ENCODE data around the gene PDCL2.
"Not testable (repeated sequence)": the region's sequence is repeated elsewhere in the genome, so short reads cannot be mapped to it uniquely, and the experiment has no call there.

The PDCL2 gene

GRCh38 chr4:55582773-55583172 is 9.3 kb downstream of the PDCL2 start:
- not testable (repeated sequence) for DNase-seq

DNA sequence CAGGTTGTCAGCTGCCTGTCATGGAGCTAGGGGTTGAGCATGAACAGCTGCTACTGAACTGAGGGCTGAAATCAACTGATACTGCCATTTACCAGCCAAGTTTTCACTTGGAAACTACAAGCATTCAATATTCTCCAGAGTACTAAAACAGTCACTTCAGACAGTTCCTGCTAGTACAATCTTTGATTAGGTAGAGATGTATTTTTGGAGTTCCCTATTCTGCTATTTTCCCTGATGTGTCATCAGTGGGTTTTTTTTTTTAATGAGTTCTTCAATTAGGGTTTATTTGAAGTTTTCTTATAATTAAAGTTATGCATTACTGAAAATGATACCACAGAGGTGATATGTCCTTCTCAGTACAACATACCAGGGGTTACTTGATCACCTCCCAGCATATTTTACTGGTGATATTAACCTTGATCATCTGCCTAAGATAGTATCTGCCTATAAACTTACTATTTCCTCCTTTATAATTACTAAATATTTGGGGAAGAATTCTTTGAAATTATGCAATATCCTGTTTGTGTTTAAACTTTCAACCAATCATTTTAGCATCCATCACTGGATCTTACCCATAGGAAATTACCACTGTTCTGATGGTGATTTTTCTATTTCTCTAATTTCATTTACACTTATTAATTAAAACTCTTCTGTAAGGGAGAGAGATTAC is 13.6 kb downstream of the PDCL2 start:
- DNase-seq: no peak

GRCh38 chr4:55575513-55575912 is 16.5 kb downstream of the PDCL2 start:
- no peak for DNase-seq

GRCh38 chr4:55574252-55574651 is 17.8 kb downstream of the PDCL2 start:
- DNase-seq: no peak

DNA sequence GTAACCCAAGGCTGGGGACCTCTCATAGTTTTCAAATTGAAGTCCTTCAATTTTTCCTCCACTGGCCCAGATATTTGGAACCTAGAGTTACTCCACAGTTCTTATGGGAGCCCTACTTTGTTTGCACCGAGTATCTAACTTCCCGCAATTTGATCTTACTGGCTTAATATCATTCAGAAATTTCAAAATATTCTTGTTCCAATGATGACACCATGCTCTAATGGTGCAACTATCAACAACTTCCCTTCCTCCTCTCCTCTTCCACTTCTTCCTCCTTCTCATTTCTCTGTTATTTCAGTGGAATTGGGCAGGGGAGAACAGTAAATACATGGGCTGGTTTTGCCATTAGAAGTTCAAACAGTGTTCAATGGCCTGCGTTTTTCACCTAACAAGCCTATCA is 20.2 kb downstream of the PDCL2 start:
- no peak for DNase-seq

- peak; percentile 14 for DNase-seq
Measured at GRCh38 chr4:55568905-55569504, 23.0 kb downstream of the PDCL2 start.

GRCh38 chr4:55561889-55562288 is 30.2 kb downstream of the PDCL2 start:
- no peak for DNase-seq

DNA sequence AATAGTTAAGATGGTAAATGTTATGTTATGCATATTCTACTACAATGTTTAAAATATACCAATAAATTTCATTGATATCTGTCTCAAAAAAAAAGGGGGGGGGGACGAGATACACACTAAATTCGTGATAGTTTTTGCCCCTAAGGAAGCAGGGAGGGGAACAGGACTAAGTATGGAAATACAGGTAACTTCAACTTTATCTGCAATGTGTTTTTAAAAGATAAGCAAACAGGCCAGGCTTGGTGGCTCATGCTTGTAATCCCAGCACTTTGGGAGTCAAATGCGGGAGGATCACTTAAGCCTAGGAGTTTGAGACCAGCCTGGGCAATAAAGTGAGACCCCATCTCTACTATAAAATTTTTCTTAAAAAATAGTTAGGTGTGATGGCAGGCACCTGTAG is 31.9 kb downstream of the PDCL2 start:
- no peak for DNase-seq

DNA sequence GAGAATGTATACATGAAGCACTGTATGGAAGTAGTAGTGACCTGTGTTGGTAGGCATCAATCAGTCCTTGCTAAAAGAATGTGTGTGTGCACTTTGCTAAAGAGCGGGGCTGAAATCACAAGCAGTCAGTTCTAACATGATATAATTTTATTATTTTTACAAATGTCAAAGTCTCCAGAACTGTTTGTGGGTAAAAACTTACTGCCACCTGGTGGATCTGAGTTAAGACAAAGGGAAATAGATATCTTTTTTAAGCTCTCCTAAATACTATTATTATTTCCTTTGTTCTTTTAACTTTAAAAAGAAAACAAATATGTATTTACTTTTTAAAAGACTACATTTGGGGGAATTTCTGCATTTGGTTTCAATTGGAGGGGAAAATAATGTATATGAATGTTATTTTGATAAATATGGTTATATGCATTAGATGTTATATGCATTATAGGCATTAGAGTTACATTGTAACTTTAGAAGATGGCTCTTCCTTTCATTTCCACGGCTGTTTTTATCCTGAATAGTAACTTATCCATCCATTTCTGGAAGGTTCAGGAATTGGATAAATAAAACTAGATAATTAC is 37.5 kb downstream of the PDCL2 start:
- DNase-seq: peak; percentile 11

DNA sequence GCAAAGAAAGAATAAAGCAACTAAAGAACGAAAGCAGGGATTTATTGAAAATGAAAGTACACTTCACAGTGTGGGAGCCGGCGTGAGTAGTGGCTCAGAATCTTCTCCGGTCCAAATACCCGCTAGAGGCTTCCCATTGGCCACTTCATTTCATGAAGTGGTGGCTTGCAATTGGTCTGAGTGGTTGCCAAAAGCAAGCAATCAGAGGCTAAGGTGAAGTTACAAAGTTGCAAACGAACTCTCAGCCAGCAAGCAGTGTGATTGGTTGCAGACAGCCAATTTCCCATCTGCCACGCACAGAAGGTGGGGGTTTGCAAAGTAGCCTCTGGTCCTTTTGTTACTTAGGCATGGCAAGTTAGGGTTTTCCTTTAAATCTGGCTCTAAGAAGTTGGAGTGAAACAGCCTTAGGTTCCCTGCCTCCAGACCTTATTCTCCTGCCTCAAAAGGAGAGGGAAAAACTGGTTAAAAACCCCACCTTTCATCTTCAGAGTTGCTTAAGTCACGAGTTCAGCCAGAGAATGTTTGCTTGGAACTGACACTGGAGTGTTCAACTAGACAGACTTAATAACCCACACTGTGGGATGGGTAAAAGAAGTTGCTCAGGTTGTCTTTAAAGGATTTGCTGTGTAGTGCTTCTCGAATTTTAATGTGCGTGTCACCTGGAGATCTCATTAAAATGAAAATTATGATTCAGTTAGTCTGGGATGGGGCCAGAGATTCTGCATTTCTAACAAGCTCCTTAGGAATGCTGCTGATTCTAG is 38.4 kb downstream of the PDCL2 start:
- no peak for DNase-seq

DNA sequence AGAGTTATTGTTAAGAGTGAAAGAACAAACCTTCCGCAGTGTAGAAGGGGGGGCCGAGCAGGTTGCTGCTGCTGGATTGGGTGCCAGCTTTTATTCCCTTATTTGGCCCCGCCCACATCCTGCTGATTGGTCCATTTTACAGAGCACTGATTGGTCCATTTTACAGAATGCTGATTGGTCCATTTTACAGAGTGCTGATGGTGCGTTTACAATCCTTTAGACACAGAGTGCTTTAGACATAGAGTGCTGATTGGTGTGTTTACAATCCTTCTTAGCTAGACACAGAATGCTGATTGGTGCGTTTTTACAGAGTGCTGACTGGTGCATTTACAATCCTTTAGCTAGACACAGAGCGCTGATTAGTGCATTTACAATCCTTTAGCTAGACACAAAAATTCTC is 40.1 kb downstream of the PDCL2 start:
- not testable (repeated sequence) for DNase-seq

DNA sequence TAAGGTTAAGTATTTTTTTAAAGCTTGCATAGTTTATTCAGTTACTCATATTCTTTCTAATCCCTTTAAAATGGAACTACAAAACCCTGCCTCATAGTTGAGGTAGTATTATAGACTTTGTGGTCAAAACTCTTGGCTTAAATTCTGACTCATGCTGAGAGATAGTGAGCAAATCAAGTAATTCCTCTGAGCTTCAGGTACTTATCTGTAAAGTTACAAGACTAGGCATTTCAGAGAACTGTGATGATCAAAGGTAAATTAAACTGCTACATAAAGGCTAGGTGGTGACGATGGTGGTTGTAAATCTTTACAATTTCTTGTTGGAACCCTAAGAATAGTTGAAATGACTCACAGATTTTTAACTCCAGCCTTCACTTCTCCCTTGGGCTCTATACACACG is 42.2 kb downstream of the PDCL2 start:
- DNase-seq: no peak

- DNase-seq: peak; percentile 48
Measured at GRCh38 chr4:55547918-55548317, 44.1 kb downstream of the PDCL2 start.

DNA sequence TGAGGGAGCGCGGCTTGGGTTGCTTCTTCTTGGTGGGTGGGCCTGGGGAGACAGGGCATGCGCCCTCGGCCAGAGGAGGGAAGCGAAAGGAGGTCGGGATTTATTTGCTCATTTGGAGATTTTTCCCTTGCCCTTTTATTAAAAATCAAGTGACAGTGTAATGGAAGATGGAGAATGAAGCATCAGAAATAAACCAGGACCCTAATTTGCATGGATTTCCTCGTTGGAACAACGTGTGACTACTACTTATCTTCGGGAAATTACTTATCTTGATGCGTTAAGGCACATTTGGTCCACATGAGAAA is 44.6 kb downstream of the PDCL2 start:
- peak; percentile 74 for DNase-seq

DNA sequence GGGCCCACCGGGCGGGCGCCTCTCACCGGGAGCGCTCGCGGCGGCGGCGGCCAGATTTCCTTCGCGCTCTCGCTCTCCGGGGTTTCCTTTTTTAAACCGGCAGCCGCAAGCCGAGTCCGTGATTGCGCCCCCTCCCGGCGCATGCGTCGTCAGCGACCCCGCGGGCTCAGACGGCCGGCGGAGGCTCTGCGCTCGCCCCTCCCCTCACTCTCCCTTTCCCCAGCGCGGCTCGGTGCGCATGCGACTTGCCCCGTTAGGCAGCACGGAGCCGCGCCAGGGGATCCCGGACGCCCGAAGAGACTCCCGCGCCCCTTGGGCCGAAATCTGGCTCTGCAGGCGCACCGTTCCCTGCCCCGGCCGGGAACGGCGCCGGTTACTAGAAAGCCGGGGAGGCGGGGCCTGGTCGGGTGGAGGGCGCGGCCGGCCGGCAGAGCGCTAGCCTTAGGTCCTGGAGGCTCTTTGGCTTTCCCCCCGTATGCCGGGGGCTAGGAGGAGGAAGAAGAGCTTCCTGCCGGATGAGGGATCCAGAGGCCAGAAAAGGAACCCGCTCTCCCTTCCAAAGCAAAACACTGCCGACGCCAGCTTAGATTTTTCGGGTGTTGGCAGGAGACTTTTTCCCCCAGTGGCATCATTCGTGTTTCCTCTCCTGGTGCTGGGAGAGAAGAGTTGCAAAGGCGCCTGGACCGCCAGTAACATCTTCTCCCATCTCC is 45.1 kb downstream of the PDCL2 start, which contains the start of gene CLOCK:
Gene CLOCK (minus strand): TSS at position 154 of the 710 bp plus-strand sequence. CDS start 64,124 bp downstream, outside the sequence.
- peak; percentile 93 for DNase-seq

DNA sequence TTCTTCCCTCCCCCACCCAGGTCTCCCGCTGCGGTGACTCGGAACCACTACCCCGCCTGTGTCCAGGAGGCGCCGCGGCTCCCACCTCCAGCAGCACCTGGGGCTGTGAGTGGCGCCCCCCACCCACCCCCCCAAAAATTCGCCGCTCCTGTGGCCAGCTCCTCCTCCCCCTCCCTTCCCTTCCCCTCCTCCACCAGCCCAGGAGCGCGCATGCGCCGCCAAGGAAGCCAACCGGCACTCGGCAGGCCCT is 45.6 kb downstream of the PDCL2 start:
- no peak for DNase-seq

GRCh38 chr4:55545641-55546505 is 46.2 kb downstream of the PDCL2 start:
- DNase-seq: peak; percentile 78

DNA sequence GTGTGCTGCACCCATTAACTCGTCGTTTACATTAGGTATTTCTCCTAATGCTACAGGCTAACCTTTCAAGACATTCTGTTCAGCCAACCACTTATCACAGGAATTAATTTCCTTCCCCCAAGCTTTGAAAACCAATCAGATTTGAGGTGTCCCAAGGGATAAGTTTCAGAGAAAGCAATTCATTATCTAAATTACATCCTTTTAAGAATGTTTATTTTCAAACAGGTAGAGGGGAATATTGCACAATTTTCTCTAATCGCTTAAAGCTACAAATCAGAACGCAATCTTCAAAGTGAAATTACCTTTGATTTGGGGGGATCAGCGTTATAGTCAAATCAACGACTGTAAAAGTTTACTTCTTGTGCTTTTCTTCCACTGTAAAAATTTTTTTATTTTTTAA is 46.9 kb downstream of the PDCL2 start:
- DNase-seq: peak; percentile 70

GRCh38 chr4:55543858-55544257 is 48.2 kb downstream of the PDCL2 start:
- no peak for DNase-seq

GRCh38 chr4:55540271-55540670 is 51.8 kb downstream of the PDCL2 start:
- DNase-seq: no peak

DNA sequence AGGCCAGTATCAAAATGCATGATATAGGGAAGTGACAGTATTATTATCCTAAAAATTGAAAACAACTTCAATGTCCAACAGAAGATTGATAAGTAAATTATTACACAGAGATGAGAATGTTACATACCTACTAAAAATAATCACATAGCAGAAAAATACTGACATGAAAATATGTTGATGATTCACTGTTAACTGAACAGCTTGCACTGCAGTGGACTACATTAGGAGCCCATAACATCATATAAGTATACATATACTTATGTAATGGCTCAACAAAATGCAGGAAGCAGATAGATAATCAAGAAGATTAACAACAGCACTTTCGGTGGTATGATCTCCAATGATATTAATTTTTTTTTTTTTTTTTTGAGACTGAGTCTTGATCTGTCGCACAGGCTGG is 52.4 kb downstream of the PDCL2 start:
- DNase-seq: no peak

DNA sequence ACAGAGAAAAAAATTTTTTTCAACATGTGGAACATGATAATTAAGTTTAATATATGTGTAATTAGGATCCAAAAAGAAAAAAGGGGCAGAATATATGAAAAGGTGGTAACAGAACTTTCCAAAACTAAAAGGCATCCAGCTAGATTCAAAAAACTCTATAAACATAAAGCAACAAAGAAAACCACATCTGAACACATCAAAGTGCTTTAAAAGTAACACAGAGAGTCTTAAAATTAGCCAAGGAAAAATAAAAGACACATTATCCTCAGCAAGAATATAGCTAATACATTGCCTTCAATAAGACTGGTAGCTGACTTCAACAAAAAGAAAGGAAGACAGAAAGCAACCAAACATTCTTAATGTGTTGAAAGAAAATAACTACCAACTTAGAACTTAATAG is 53.5 kb downstream of the PDCL2 start:
- DNase-seq: no peak

GRCh38 chr4:55534306-55534705 is 57.7 kb downstream of the PDCL2 start:
- DNase-seq: no peak
